OCI-LY1 (cell line): ENCODE results near the gene ALPK1.

Source experiments
- H2AFZ ChIP-seq: fragments of 200-600 bp; sonication (generic), shearing (Covaris generic); 2 replicates; pipeline ENCODE4 v1.6.0; 2014; ENCODE audit warnings: antibody characterized with exemption, mild to moderate bottlenecking, low read length
- H3F3A ChIP-seq: fragments of 200-600 bp; sonication (generic), shearing (Covaris generic); 2 replicates; pipeline ENCODE4 v1.6.0; 2014; ENCODE audit warnings: mild to moderate bottlenecking, antibody characterized with exemption, low read length, moderate library complexity; ENCODE audit not compliant: insufficient read depth
- H3K27ac ChIP-seq: fragments of 200-600 bp; sonication (generic); 2 replicates; pipeline ENCODE4 v1.5.1; 2014; ENCODE audit warnings: low read length, mixed run types, mild to moderate bottlenecking, low read depth; ENCODE audit not compliant: poor library complexity, severe bottlenecking
- H3K27me3 ChIP-seq: fragments of 200-600 bp; sonication (generic); 2 replicates; pipeline ENCODE4 v1.6.0; 2014; ENCODE audit warnings: antibody characterized with exemption, mild to moderate bottlenecking, low read length, moderate library complexity; ENCODE audit not compliant: insufficient read depth
- H3K36me3 ChIP-seq: fragments of 200-600 bp; sonication (generic); 2 replicates; pipeline ENCODE4 v1.6.1; 2014; ENCODE audit warnings: mild to moderate bottlenecking, antibody characterized with exemption, low read length, moderate library complexity, mixed read lengths; ENCODE audit not compliant: insufficient read depth
- H3K4me1 ChIP-seq: fragments of 200-600 bp; sonication (generic); 2 replicates; pipeline ENCODE4 v1.5.1; 2014; ENCODE audit warnings: mild to moderate bottlenecking, low read length, moderate library complexity; ENCODE audit not compliant: insufficient read depth, severe bottlenecking
- H3K4me2 ChIP-seq: fragments of 200-600 bp; sonication (generic), shearing (Covaris generic); 2 replicates; pipeline ENCODE4 v1.6.1; 2014; ENCODE audit warnings: low read length
- H3K4me3 ChIP-seq: fragments of 200-600 bp; sonication (generic); 2 replicates; pipeline ENCODE4 v1.5.1; 2014; ENCODE audit warnings: low read length, low read depth, mild to moderate bottlenecking, mixed read lengths; ENCODE audit not compliant: poor library complexity, severe bottlenecking
- H3K79me2 ChIP-seq: fragments of 200-600 bp; shearing (Covaris generic); 2 replicates; pipeline ENCODE4 v1.6.1; 2016; ENCODE audit warnings: mixed run types, low read length, mixed read lengths; ENCODE audit not compliant: insufficient read depth
- H3K9ac ChIP-seq: fragments of 200-600 bp; sonication (generic), shearing (Covaris generic); 2 replicates; pipeline ENCODE4 v1.6.1; 2014; ENCODE audit warnings: mild to moderate bottlenecking, low read length, mixed read lengths
- H3K9me2 ChIP-seq: fragments of 200-600 bp; sonication (generic), shearing (Covaris generic); 2 replicates; pipeline ENCODE4 v1.6.1; 2014; ENCODE audit warnings: low read depth, mild to moderate bottlenecking, low read length, mixed read lengths
- H3K9me3 ChIP-seq: fragments of 200-600 bp; shearing (Covaris generic); 2 replicates; pipeline ENCODE4 v1.6.1; 2014; ENCODE audit warnings: low read length, mixed read lengths
- H4K20me1 ChIP-seq: fragments of 200-600 bp; sonication (generic), shearing (Covaris generic); 2 replicates; pipeline ENCODE4 v1.6.0; 2016; ENCODE audit warnings: mild to moderate bottlenecking, low read length; ENCODE audit not compliant: insufficient read depth
- EZH2 ChIP-seq: fragments of 200-600 bp; sonication (generic), shearing (Covaris generic); IDR thresholded peaks from 2 replicates; pipeline ENCODE4 v1.8.0; 2017; ENCODE audit warnings: borderline replicate concordance, mixed run types, mild to moderate bottlenecking, antibody characterized with exemption, low read length, moderate library complexity, mixed read lengths
- TF ChIP-seq, protein P1 (sequence below): fragments of 200-600 bp; sonication (generic), shearing (Covaris generic); IDR thresholded peaks from 2 replicates; pipeline ENCODE4 v1.5.1; 2017; ENCODE audit warnings: mild to moderate bottlenecking, antibody characterized with exemption, low read length, moderate library complexity, mixed read lengths

ALPK1 gene

DNA sequence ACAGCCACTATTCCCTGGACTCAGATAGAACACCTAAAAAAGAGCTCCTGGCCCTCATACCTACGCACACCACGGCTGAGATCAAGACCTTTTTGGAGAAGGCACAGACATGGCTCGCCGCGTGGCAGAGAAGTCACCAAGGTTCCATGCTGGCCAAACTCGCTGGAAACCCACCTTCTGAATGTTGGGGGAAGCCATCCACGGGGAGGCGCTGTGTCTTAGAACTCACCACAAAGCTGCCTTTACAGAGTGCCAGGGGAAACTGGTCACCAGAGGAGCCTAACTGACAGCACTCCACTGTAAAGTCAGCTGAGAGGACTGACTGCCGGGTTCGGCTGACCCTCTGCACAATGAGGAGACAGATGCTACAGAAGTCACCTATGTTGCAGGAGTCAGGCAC is 120.9 kb downstream of the ALPK1 start:
- Histone ChIP-seq H3K79me2 (no peaks in the 10 kb centered on the region), H3K9me2 (no peaks in the 10 kb centered on the region), H3K27ac (no peak overlapping the region), H3K4me2 (no peak overlapping the region), H2AFZ (no peak overlapping the region), H3K27me3 (no peaks in the 10 kb centered on the region), H3K4me1 (no peaks in the 10 kb centered on the region), H3K9ac (no peak overlapping the region), H3K36me3 (no peaks in the 10 kb centered on the region), H3F3A (no peaks in the 10 kb centered on the region), H3K4me3 (no peak overlapping the region), H4K20me1 (no peaks in the 10 kb centered on the region), H3K9me3 (no peaks in the 10 kb centered on the region)
- no peak for TF ChIP-seq EZH2
- TF ChIP-seq, protein P1, sequence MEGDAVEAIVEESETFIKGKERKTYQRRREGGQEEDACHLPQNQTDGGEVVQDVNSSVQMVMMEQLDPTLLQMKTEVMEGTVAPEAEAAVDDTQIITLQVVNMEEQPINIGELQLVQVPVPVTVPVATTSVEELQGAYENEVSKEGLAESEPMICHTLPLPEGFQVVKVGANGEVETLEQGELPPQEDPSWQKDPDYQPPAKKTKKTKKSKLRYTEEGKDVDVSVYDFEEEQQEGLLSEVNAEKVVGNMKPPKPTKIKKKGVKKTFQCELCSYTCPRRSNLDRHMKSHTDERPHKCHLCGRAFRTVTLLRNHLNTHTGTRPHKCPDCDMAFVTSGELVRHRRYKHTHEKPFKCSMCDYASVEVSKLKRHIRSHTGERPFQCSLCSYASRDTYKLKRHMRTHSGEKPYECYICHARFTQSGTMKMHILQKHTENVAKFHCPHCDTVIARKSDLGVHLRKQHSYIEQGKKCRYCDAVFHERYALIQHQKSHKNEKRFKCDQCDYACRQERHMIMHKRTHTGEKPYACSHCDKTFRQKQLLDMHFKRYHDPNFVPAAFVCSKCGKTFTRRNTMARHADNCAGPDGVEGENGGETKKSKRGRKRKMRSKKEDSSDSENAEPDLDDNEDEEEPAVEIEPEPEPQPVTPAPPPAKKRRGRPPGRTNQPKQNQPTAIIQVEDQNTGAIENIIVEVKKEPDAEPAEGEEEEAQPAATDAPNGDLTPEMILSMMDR = no peak

DNA sequence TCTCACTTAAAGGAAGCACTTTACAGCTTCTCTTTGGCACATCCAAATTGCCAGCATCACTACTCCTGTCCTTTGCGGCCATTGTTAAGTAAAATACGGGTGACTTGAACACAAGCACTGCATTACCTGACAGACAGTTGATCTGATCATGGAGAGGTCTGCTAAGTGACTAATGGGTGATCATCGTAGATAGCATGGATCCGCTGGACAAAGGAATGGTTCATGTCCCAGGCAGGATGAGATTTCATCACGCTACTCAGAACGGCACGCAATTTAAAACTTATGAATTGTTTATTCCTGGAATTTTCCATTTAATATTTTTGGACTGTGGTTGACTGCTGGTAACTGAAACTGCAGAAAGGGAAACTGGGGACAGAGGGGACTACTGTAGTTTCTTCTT is 124.7 kb downstream of the ALPK1 start:
- Histone ChIP-seq H3K9ac (no peak overlapping the region), H4K20me1 (no peaks in the 10 kb centered on the region), H3K27ac (no peak overlapping the region), H3K36me3 (no peaks in the 10 kb centered on the region), H3K9me2 (no peaks in the 10 kb centered on the region), H3K9me3 (no peaks in the 10 kb centered on the region), H3K27me3 (no peaks in the 10 kb centered on the region), H3K4me1 (no peaks in the 10 kb centered on the region), H3K4me3 (no peak overlapping the region), H3K79me2 (no peaks in the 10 kb centered on the region), H2AFZ (no peak overlapping the region), H3F3A (no peaks in the 10 kb centered on the region), H3K4me2 (no peak overlapping the region)
- TF ChIP-seq, protein P1 = no peak
- no peak for TF ChIP-seq EZH2

DNA sequence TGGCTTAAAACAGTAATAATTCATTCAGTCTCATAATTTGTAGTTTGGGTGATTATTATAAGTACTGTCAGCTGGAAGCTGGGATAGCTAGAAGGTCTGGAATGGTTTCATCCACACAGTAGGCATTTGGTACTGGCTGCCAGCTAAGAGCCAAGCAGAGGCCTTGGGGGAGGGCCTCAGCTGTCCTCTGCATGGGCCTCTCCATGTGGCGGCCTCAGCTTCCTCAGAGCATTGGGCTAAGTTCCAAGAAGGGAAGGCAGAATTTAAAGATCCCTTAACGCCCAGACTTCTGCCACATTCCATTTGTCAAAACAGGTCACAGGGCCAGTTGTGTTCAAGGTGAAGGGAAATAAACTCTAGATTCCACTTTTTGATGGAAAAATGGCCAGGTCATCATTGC is 125.5 kb downstream of the ALPK1 start:
- Histone ChIP-seq H3K27me3 (no peaks in the 10 kb centered on the region), H3K4me3 (no peak overlapping the region), H3K9me3 (no peaks in the 10 kb centered on the region), H3K79me2 (no peaks in the 10 kb centered on the region), H3F3A (no peaks in the 10 kb centered on the region), H2AFZ (no peak overlapping the region), H3K9ac (no peak overlapping the region), H3K9me2 (no peaks in the 10 kb centered on the region), H4K20me1 (no peaks in the 10 kb centered on the region), H3K27ac (no peak overlapping the region), H3K4me2 (no peak overlapping the region), H3K4me1 (no peaks in the 10 kb centered on the region), H3K36me3 (no peaks in the 10 kb centered on the region)
- no peak for TF ChIP-seq EZH2
- TF ChIP-seq, protein P1 = no peak
